GM12865 (cell line): ENCODE data around the gene WASHC3.

ENCODE experiments used
- DNase-seq: peaks from one replicate; pipeline ENCODE4 v3.0.0; 2010; ENCODE audit warnings: low read depth
- H3K4me3 ChIP-seq: 2 replicates; pipeline ENCODE4 v1.5.1; 2011; ENCODE audit warnings: mild to moderate bottlenecking, low read depth, low read length, control low read depth
- CTCF ChIP-seq: IDR thresholded peaks from 2 replicates; pipeline ENCODE4 v1.5.1; 2011; ENCODE audit warnings: low read length, control low read depth, low read depth, inconsistent platforms; ENCODE audit not compliant: insufficient read depth; ENCODE audit errors: missing control alignments

WASHC3 gene

GRCh38 chr12:102008615-102009126 is 53.1 kb downstream of the WASHC3 start:
- DNase-seq: no peak
- TF ChIP-seq CTCF: no peak
- no peak overlapping the region for H3K4me3 ChIP-seq

GRCh38 chr12:102005256-102005655 is 56.5 kb downstream of the WASHC3 start:
- TF ChIP-seq CTCF: no peak
- no peak for DNase-seq

GRCh38 chr12:101997102-101997501 is 64.7 kb downstream of the WASHC3 start:
- DNase-seq: no peak
- TF ChIP-seq CTCF: no peak
- no peak overlapping the region for H3K4me3 ChIP-seq

More at GRCh38 chr12:102005256-102005655, 56.5 kb downstream of the WASHC3 start:
- no peak overlapping the region for H3K4me3 ChIP-seq

GRCh38 chr12:101995684-101996083 is 66.1 kb downstream of the WASHC3 start:
- H3K4me3 ChIP-seq: no peak overlapping the region
- no peak for TF ChIP-seq CTCF
- DNase-seq: no peak

- no peak for TF ChIP-seq CTCF
- no peak for DNase-seq
- no peak overlapping the region for H3K4me3 ChIP-seq
Measured at GRCh38 chr12:101992091-101992490, 69.7 kb downstream of the WASHC3 start.

- no peak for DNase-seq
- no peak for TF ChIP-seq CTCF
- H3K4me3 ChIP-seq: no peak overlapping the region
Measured at GRCh38 chr12:101982307-101982706, 79.5 kb downstream of the WASHC3 start.

- DNase-seq: no peak
- TF ChIP-seq CTCF: no peak
- H3K4me3 ChIP-seq: no peak overlapping the region
Measured at GRCh38 chr12:101981868-101982267, 79.9 kb downstream of the WASHC3 start.
